Measurements from ENCODE around the gene GULP1. TPM values are rescaled to one million over a fixed set of nuclear protein-coding genes. Genes with fewer than 3 reads are reported as not detected.
"Not testable (repeated sequence)": the region's sequence is repeated elsewhere in the genome, so short reads cannot be mapped to it uniquely, and the experiment has no call there.

GULP1 gene
- total RNA-seq, 1 donor from 2014 or later = 57.2 TPM

DNA sequence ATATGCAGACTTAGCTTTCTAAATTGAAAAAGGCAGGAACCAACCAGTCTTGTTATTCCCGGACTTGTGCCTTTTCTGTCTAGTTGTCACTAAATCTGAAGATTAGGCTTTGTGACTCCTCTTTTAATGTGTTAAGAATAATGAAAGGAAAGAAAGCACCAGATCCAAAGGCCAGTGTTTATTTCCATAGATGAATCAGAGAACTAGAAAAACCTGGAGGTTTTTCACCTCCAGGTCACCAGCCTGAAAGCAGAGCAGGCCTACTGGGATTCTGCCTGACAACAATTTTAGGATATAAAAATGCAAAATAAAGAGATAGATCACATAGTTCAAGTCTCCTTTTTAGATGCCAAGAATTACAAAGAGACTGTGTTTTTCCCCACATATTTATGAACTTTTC is 160.4 kb downstream of the GULP1 start:
- Histone ChIP-seq H3K27me3 (no peaks in the 10 kb centered on the region), H3K4me3 (no peak overlapping the region), H3K27ac (no peak overlapping the region), H3K4me1 (peaks cover 9% of the 10 kb centered on the region), H3K36me3 (no peaks in the 10 kb centered on the region), H3K9me3 (no peaks in the 10 kb centered on the region)
- no peak for TF ChIP-seq POLR2A (IDR thresholded peaks at IDR 0.05)
- TF ChIP-seq, protein P1, sequence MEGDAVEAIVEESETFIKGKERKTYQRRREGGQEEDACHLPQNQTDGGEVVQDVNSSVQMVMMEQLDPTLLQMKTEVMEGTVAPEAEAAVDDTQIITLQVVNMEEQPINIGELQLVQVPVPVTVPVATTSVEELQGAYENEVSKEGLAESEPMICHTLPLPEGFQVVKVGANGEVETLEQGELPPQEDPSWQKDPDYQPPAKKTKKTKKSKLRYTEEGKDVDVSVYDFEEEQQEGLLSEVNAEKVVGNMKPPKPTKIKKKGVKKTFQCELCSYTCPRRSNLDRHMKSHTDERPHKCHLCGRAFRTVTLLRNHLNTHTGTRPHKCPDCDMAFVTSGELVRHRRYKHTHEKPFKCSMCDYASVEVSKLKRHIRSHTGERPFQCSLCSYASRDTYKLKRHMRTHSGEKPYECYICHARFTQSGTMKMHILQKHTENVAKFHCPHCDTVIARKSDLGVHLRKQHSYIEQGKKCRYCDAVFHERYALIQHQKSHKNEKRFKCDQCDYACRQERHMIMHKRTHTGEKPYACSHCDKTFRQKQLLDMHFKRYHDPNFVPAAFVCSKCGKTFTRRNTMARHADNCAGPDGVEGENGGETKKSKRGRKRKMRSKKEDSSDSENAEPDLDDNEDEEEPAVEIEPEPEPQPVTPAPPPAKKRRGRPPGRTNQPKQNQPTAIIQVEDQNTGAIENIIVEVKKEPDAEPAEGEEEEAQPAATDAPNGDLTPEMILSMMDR (IDR thresholded peaks at IDR 0.05) = no peak
- TF ChIP-seq POLR2AphosphoS5 (IDR thresholded peaks at IDR 0.05; ENCODE audit: insufficient read depth in 1 of 2, low read depth in 1 of 2) = no peak
- no peak for DNase-seq (ENCODE audit: extremely low spot score in 2 of 2)
- intact Hi-C loops (cut with DNase I) = no loop called here

DNA sequence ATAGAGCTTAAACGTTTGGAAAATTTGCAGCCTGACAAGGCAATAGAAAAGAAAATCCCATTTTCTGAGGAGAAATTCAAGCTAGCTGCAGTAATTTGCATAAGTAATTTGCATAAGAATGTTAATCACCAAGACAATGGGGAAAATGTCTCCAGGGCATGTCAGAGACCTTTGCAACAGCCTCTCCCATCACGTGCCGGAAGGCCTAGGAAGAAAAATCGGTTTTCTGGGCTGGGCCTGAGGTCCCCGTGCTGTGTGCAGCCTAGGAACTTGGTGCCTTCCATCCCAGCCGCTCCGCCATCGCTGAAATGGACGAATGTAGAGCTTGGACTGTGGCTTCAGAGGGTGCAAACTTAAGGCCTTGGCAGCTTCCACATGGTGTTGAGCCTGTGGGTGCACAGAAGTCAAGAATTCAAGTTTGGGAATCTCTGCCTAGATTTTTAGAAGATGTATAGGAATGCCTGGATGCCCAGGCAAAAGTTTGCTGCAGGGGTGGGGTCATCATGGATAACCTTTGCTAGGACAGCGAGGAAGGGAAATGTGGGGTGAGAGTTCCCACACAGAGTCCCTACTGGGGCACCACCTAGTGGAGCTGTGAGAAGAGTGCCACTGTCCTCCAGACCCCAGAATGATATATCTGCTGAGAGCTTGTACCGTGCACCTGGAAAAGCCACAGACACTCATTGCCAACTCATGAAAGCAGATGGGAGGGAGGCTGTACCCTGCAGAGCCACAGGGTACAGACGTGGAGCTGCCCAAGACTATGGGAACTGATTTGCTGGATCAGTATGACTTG is 164.6 kb downstream of the GULP1 start:
- Histone ChIP-seq H3K27ac (no peak overlapping the region), H3K4me3 (no peak overlapping the region), H3K9me3 (no peaks in the 10 kb centered on the region), H3K27me3 (no peaks in the 10 kb centered on the region), H3K36me3 (no peaks in the 10 kb centered on the region), H3K4me1 (peaks cover 9% of the 10 kb centered on the region)
- no peak for DNase-seq (ENCODE audit: extremely low spot score in 2 of 2)
- intact Hi-C loops (cut with DNase I) = no loop called here
- TF ChIP-seq, protein P1 (IDR thresholded peaks at IDR 0.05) = no peak
- TF ChIP-seq POLR2A (IDR thresholded peaks at IDR 0.05) (no peak), POLR2AphosphoS5 (IDR thresholded peaks at IDR 0.05; ENCODE audit: insufficient read depth in 1 of 2, low read depth in 1 of 2) (no peak)

DNA sequence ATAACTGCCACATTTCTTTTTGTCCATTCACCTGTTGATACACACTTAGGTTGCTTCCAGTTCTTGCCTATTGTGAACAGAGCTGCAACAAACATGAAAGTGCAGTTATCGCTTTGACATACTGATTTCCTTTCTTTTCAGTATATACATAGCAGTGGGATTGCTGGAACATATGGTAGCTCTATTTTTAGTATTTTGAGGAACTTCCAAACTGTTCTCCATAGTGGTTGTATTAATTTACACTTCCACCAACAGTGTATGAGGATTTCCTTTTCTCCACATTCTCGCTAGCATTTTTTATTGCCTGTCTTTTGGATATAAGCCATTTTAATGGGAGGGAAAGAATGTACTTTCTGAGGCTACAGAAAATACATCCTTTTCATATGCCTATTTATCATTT is 167.4 kb downstream of the GULP1 start:
- intact Hi-C loops (cut with DNase I) = no loop called here

DNA sequence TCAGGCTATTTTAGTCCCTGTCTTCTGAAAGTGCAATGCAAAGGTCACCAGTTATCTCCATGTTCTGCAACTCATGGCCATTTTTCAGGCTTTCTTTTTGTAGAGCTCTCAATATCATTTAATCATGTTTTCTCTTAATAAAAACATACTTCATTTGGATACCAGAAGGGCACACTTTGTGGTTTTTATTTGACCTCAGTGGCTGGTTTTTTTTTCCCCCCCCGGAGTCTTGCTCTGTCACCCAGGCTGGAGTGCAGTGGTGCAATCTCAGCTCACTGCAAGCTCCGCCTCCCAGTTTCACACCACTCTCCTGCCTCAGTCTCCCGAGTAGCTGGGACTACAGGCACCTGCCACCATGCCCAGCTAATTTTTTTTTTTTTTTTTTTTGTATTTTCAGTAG is 174.4 kb downstream of the GULP1 start:
- H3K36me3 ChIP-seq; H3K4me1 ChIP-seq; H3K4me3 ChIP-seq; intact Hi-C loops (cut with DNase I); H3K27ac ChIP-seq; H3K27me3 ChIP-seq; DNase-seq (ENCODE audit: extremely low spot score in 2 of 2); H3K9me3 ChIP-seq: not testable (repeated sequence)

More for the DNA sequence above, 167.4 kb downstream of the GULP1 start:
- Histone ChIP-seq H3K4me1 (no peaks in the 10 kb centered on the region), H3K4me3 (no peak overlapping the region), H3K36me3 (no peaks in the 10 kb centered on the region), H3K27ac (no peak overlapping the region), H3K27me3 (no peaks in the 10 kb centered on the region), H3K9me3 (no peaks in the 10 kb centered on the region)
- DNase-seq (ENCODE audit: extremely low spot score in 2 of 2) = no peak
- TF ChIP-seq, protein P1 (IDR thresholded peaks at IDR 0.05) = no peak
- no peak for TF ChIP-seq POLR2A (IDR thresholded peaks at IDR 0.05)
- TF ChIP-seq POLR2AphosphoS5 (IDR thresholded peaks at IDR 0.05; ENCODE audit: insufficient read depth in 1 of 2, low read depth in 1 of 2) = no peak

DNA sequence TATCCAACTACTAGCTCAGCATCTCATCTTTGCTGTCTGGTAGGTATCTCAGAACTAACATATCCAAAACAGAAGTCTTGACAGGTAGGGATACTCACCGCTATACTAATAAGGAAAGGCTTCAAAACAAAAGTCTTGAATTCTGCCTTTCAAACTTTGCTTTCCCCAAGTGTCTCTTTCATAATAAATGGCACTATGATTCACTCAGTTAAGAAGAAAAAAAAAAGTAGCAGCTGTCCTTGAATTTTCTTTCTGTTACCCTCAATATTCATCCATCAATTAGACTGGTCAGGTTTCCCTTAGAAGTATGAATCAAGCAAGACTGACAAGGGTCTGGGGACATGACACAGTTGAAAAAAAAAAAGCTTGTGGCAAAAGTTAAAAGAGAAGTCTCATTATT is 175.1 kb downstream of the GULP1 start:
- no peaks in the 10 kb centered on the region for H3K9me3 ChIP-seq
- TF ChIP-seq POLR2A (IDR thresholded peaks at IDR 0.05) (no peak), POLR2AphosphoS5 (IDR thresholded peaks at IDR 0.05; ENCODE audit: insufficient read depth in 1 of 2, low read depth in 1 of 2) (no peak)
- H3K36me3 ChIP-seq = no peaks in the 10 kb centered on the region
- H3K4me3 ChIP-seq = no peak overlapping the region
- H3K27ac ChIP-seq = no peak overlapping the region
- H3K4me1 ChIP-seq = no peaks in the 10 kb centered on the region
- DNase-seq (ENCODE audit: extremely low spot score in 2 of 2) = no peak
- intact Hi-C loops (cut with DNase I) = no loop called here
- no peaks in the 10 kb centered on the region for H3K27me3 ChIP-seq

DNA sequence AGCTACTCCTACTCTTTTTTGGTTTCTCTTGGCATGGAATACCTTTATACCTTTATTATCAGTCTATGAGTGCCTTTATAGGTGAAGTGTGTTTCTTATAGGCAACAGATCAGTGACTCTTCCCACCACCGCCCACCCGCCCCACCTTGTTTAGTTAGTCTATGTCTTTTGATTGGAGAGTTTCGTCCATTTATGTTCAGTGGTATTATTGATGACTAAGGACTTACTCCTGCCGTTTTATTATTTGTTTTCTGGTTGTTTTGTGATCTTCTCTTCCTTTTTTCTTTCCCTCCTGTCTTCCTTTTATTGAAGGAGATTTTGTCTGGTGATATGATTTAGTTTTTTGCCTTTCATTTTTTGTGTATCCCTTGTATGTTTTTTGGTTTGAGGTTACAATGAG is 179.5 kb downstream of the GULP1 start:
- Histone ChIP-seq H3K4me1 (no peaks in the 10 kb centered on the region), H3K9me3 (no peaks in the 10 kb centered on the region), H3K4me3 (no peak overlapping the region), H3K27me3 (no peaks in the 10 kb centered on the region), H3K36me3 (no peaks in the 10 kb centered on the region), H3K27ac (no peak overlapping the region)
- TF ChIP-seq POLR2AphosphoS5 (IDR thresholded peaks at IDR 0.05; ENCODE audit: insufficient read depth in 1 of 2, low read depth in 1 of 2) = no peak
- no peak for TF ChIP-seq POLR2A (IDR thresholded peaks at IDR 0.05)
- TF ChIP-seq, protein P1 (IDR thresholded peaks at IDR 0.05) = no peak
- intact Hi-C loops (cut with DNase I) = no loop called here
- DNase-seq (ENCODE audit: extremely low spot score in 2 of 2) = no peak

Measured in vagina (tissue), 2 donors.